Activated CD4-positive, alpha-beta T cell treated with anti-CD3 and anti-CD28 coated beads, Interleukin-2, amount 50 U/mL, for 1 hour (primary cell): Measurements from ENCODE around the gene ALDH1L1.
"Not testable (repeated sequence)": the region's sequence is repeated elsewhere in the genome, so short reads cannot be mapped to it uniquely, and the experiment has no call there.

ENCODE experiments used
- DNase-seq: peaks from one replicate; pipeline ENCODE4 v3.0.0-alpha.2; 2020

ALDH1L1 gene

DNA sequence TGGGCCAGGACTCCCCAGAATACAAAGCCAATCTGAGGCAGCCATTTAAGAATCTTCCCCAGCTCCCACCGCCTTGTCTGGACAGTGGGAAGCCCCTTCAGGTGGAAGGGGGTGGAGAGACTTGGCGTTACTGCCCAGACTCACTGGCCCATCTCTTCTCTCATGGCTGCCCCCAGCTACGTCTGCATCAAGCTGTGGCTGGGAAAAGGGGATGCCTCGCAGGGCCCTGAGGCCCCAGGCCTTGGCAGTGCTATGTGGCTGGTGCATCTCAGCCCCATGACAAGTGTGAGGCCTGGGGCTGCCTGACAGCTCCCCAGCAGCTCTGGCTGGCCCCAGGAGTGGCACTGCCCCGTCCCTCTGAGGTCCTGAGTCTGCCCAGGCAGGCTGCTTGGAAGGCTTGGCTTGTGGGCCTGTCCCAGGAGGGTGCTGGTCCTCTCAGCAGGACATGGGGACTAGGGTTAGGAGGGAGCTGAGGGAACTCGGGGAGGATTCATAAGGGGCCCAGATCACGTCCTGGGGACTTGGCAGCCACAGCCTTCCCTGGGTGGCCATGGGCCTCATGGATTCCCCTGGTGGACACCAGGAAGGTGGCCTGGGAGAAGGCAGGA lies 76.3 kb downstream of the ALDH1L1 start:
- no peak for DNase-seq

GRCh38 chr3:126103121-126104027 lies 77.0 kb downstream of the ALDH1L1 start:
- no peak for DNase-seq

DNA sequence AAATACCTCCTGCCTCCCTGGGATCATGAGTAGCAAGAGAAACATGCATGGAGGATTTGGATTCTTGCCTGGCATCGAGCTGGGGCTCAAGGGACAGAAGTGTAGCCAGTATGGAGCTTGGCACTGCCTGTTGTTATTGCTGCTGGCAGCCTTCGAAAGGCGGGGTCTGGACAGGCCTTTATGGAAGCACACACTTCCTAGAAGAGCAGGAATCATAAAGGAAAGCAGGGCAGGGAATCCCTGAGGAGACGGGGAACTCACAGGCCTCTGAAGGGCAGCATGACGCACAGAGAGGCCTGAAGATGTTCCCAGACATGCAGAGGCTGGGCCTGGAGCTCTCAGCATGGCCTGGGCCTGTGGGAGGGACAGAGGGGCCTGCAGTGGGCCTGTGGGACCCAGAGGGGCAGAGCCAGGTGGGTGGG lies 77.8 kb downstream of the ALDH1L1 start:
- DNase-seq, result no peak

GRCh38 chr3:126102011-126102410 lies 78.4 kb downstream of the ALDH1L1 start:
- DNase-seq, result no peak

GRCh38 chr3:126101521-126101982 lies 78.8 kb downstream of the ALDH1L1 start:
- DNase-seq, result no peak

GRCh38 chr3:126100634-126101301 lies 79.6 kb downstream of the ALDH1L1 start:
- no peak for DNase-seq

- DNase-seq, result no peak
These were observed 80.1 kb downstream of the ALDH1L1 start for GRCh38 chr3:126100269-126100633.

DNA sequence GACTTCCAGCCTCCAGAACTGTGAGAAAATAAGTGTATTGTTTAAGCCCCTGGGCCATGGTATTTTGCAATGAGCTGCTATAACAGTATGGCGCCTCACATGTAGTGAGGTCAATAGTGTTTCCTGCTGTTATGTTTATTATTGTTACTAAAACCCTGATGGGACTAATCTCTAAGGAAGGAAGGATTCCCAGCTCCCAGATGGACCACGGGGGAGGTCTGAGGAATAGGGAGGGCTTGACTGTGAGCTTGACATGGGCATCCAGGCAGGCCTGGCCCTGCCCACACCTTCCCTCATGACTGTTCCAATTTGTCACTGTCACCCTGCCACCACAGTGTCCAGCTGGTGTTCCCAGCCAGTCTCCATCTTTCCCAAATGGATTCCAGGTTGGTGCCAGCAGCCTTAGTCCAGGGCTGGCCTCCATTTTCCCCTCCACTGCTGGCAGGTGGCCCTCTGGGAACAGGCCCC lies 82.0 kb downstream of the ALDH1L1 start:
- no peak for DNase-seq

- DNase-seq, result no peak
These were observed 82.6 kb downstream of the ALDH1L1 start for GRCh38 chr3:126097801-126098200.

- DNase-seq, result not testable (repeated sequence)
These were observed 84.1 kb downstream of the ALDH1L1 start for GRCh38 chr3:126096274-126096673.

DNA sequence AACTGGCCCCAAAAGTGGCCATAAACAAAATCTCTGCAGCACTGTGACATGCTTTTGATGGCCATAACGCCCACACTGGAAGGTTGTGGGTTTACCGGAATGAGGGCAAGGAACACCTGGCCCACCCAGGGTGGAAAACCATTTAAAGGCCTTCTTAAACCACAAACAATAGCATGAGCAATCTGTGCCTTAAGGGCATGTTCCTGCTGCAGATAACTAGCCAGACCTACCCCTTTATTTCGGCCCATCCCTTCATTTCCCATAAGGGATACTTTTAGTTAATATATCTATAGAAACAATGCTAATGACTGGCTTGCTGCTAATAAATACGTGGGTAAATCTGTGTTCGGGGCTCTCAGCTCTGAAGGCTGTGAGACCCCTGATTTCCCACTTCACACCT lies 88.3 kb downstream of the ALDH1L1 start:
- DNase-seq, result not testable (repeated sequence)

DNA sequence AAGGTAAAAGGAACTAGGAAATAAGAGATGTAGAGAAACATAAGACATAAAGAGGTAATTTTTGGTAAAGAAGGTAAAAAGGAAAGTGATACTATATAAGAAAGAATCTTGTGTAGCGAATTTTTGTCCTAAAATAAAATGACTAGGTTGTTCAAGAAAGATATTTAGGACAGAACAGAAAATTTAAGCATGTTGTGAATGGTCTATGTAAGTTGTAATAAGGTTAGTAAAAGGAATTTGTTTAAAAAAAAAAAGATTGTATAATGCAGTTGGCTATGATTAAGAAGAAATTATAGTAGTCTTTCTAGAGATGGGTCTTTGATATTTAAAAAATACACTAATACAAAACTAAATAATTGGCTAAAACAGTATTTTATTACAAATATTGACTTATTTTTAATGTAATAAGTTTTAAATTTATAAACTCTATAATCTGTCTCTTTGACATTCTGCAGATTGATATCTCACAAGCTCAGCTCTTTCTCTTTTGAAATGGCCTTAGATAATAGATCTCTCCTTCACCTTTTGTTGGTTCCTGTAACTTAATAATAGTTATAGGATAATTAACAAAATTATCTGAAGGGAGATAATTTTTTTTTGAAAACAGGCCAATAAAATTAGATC lies 92.7 kb downstream of the ALDH1L1 start:
- no peak for DNase-seq

DNA sequence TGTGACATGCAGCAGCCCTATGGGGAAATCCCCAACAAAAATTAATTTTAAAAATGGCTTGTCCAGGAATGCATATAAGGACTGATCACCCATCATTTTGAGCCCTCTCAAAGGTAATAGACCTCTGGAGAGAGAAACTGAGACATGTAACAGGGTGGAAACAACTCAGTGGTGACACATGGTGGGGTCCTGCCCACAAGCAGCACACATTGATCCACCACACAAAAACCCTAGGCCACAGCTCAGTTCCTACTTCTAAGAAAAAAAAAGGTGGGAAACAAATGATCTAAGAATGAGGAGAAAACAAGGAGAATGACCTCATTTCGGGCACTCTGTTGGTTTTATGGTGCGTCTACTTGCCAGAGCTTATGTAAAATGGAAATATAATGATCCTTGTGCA lies 94.5 kb downstream of the ALDH1L1 start:
- DNase-seq, result no peak

DNA sequence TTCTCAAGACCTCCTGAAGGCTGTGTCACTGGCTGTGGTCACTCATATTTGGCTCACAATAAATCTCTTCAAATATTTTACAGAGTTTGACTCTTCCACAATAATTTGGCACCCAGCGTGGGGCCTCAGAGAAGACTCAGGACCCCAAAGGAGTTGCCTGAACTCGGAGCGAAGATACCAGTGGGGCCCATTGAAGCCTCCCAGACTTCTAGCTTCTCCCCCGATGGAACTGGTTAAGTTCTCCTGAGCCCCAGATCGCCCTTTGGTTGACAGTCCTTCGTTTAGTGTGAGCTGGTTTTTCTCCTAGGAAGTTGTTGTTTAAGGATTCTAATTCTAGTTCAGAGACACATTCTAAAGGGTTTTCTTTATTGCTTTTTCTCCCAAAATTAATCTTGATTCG lies 95.1 kb downstream of the ALDH1L1 start:
- DNase-seq, result no peak

DNA sequence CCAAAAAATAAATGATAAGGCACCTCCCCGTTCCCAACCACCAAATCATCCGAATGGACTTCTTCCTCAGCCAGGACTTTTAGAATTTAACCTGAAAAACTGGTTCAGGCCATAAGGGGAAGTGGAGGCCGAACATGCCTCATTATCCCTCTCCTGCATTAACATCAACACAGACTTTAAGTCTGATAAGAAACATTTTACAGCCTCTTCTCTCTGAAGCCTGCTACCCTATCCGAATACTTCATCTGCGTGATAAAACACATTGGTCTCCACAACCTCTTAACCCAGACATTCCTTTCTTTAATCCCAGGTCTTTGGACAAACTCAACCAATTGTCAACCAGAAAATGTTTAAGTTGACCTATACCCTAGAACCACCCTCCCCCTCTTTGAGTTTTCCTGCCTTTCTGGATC lies 95.6 kb downstream of the ALDH1L1 start:
- no peak for DNase-seq

DNA sequence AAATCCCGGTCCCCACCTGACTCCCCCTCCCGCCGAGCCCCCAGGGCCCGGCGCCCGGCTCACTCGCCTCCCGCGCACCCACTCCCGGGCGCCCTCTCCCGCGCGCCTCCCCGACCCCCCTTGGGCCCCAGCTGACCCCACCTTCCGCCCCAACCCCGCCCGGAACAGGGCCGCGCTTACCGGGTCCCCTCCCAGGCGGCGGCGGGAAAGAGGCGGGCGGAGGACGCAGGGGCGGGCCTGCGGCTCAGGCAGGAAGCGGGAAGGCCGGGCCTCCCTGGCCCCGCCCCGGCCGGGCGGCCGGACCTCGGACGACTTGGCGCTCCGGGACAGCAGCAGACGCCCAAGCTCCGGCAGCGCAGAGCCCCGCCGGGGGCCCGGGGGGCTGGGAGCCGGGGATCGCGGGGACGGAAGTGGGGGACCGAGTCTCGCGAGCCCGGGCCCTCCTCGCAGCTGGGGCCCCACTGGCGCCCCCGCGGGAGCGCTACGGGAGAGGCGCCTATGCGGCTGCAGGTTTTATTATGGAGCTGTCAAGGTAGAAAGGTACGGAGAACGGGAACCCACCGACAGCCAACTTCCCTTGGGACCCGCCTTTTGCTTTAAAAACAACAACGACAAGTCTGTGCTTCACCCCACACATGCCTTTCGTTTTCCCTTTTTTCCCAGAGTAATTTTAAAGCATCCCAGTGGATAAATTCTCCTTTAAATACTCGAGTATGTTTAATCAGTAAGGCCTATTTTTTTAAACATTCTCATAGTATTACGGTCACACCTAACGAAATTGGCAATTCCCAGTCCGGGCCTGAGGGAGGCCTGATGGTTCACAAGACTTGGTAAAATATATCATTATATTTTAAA lies 96.2 kb downstream of the ALDH1L1 start, which contains the start of gene SLC41A3:
Gene SLC41A3 (minus strand): TSS at position 212 of the 855 bp plus-strand sequence. CDS start 15,905 bp downstream, outside the sequence.
- DNase-seq, result peak; percentile 78

DNA sequence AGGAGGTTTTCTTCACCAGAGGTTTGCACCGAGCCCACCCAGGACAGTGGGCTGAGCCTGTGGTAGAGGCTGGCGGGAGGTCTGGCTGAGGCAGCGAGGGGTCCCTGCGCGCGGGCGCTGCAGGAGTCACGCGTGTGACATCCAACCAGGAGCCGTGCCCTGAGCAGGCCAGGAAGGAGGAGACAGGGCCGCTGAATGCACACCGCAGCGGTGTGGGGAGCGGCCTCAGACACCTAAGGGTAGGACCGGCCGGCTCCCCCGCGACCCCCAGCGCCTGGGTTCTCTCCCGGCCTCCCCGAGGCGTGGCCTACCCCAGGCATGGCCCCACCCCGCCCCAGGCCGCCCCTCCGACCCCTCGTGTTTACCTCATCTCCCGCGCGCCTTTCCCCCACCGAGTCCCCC lies 96.9 kb downstream of the ALDH1L1 start:
- peak; percentile 25 for DNase-seq

DNA sequence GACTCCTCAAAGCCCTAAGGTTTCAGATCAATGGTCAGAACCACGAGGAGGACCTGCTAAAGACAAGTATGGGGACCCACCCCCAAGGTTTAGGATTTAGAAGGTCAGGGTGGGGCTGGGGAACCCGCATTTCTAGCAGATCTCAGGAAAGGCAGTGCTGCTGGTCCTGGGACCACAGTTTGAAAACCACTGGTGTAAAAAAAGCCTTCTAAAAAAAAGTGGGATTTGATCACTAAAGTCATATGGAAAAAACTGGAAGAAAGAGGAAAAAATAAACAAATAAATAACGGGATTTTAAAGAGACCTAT lies 97.3 kb downstream of the ALDH1L1 start:
- no peak for DNase-seq

- no peak for DNase-seq
These were observed 97.8 kb downstream of the ALDH1L1 start for GRCh38 chr3:126082362-126083137.

DNA sequence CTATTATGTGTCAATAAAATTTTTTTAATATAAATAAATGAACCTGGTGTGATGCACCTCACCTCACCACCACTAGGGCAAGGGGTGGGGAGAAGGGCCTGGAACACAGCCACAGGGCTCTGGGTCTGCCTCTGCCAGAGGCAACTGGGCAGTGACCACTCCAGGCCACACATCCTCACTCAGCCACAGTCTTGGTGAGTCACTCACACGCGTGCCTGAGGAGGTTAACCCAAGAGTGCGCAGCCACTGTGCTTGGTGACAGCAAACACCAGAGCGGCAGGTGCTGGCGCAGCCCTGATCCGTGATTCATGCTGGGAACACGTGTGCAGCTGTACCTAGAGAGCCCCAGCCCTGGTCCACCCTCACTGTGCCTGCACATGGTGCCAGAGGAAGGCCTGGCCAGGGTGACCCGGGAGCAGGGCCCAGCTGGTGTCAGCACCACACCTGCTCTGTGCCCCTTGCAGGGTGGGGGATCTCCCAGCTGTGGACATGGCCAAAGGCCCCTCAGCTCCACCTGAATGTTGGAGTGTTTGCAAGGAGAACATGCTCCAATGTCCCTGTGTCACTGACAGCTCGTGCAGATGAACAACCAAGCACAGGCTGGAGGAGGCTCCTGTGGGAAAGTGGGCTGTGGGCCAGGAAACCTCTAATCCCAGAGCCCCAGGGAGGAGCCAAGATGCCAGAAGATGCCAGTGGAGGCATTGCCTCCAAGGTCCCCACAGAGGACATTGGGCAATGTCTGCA lies 98.6 kb downstream of the ALDH1L1 start:
- DNase-seq, result no peak

GRCh38 chr3:126080970-126081369 lies 99.4 kb downstream of the ALDH1L1 start:
- no peak for DNase-seq
